Measurements from ENCODE around the gene HOXA5.

The HOXA5 gene

GRCh38 chr7:27115221-27116026, 28.1 kb downstream of the HOXA5 start (continued):
- TF ChIP-seq, protein P1, sequence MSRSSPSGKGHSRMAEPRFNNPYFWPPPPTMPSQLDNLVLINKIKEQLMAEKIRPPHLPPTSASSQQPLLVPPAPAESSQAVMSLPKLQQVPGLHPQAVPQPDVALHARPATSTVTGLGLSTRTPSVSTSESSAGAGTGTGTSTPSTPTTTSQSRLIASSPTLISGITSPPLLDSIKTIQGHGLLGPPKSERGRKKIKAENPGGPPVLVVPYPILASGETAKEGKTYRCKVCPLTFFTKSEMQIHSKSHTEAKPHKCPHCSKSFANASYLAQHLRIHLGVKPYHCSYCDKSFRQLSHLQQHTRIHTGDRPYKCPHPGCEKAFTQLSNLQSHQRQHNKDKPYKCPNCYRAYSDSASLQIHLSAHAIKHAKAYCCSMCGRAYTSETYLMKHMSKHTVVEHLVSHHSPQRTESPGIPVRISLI (tag by site-specific recombination; IDR thresholded peaks at IDR 0.05): no peak
- no peak for TF ChIP-seq ZNF48 (tag by site-specific recombination; IDR thresholded peaks at IDR 0.05)
- no peak for TF ChIP-seq ZNF19 (tag by site-specific recombination; IDR thresholded peaks at IDR 0.05; ENCODE audit: low read depth)
- peak; percentile 96 for TF ChIP-seq ZFP37 (tag by site-specific recombination; IDR thresholded peaks at IDR 0.05)
- no peak for TF ChIP-seq ZNF174 (tag by site-specific recombination; IDR thresholded peaks at IDR 0.05)
- TF ChIP-seq ZNF549 (tag by site-specific recombination; IDR thresholded peaks at IDR 0.05): no peak
- no peak for TF ChIP-seq ZNF202 (tag by site-specific recombination; IDR thresholded peaks at IDR 0.05; ENCODE audit: borderline replicate concordance)
- TF ChIP-seq ZNF223 (tag by site-specific recombination; IDR thresholded peaks at IDR 0.05): no peak
- no peak for TF ChIP-seq YY2 (tag by site-specific recombination; IDR thresholded peaks at IDR 0.05)
- TF ChIP-seq, protein P2, sequence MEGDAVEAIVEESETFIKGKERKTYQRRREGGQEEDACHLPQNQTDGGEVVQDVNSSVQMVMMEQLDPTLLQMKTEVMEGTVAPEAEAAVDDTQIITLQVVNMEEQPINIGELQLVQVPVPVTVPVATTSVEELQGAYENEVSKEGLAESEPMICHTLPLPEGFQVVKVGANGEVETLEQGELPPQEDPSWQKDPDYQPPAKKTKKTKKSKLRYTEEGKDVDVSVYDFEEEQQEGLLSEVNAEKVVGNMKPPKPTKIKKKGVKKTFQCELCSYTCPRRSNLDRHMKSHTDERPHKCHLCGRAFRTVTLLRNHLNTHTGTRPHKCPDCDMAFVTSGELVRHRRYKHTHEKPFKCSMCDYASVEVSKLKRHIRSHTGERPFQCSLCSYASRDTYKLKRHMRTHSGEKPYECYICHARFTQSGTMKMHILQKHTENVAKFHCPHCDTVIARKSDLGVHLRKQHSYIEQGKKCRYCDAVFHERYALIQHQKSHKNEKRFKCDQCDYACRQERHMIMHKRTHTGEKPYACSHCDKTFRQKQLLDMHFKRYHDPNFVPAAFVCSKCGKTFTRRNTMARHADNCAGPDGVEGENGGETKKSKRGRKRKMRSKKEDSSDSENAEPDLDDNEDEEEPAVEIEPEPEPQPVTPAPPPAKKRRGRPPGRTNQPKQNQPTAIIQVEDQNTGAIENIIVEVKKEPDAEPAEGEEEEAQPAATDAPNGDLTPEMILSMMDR (tag by site-specific recombination; IDR thresholded peaks at IDR 0.05): no peak
- no peak for TF ChIP-seq ZNF169 (tag by site-specific recombination; IDR thresholded peaks at IDR 0.05)
- no peak for TF ChIP-seq ZNF624 (tag by site-specific recombination; IDR thresholded peaks at IDR 0.05)
- no peak for TF ChIP-seq ZNF133 (tag by site-specific recombination; IDR thresholded peaks at IDR 0.05)
- peak; percentile 39; the same call in 1 of the 2 replicates for TF ChIP-seq ZSCAN4 (tag by site-specific recombination; IDR thresholded peaks at IDR 0.05)
- TF ChIP-seq, protein P3, sequence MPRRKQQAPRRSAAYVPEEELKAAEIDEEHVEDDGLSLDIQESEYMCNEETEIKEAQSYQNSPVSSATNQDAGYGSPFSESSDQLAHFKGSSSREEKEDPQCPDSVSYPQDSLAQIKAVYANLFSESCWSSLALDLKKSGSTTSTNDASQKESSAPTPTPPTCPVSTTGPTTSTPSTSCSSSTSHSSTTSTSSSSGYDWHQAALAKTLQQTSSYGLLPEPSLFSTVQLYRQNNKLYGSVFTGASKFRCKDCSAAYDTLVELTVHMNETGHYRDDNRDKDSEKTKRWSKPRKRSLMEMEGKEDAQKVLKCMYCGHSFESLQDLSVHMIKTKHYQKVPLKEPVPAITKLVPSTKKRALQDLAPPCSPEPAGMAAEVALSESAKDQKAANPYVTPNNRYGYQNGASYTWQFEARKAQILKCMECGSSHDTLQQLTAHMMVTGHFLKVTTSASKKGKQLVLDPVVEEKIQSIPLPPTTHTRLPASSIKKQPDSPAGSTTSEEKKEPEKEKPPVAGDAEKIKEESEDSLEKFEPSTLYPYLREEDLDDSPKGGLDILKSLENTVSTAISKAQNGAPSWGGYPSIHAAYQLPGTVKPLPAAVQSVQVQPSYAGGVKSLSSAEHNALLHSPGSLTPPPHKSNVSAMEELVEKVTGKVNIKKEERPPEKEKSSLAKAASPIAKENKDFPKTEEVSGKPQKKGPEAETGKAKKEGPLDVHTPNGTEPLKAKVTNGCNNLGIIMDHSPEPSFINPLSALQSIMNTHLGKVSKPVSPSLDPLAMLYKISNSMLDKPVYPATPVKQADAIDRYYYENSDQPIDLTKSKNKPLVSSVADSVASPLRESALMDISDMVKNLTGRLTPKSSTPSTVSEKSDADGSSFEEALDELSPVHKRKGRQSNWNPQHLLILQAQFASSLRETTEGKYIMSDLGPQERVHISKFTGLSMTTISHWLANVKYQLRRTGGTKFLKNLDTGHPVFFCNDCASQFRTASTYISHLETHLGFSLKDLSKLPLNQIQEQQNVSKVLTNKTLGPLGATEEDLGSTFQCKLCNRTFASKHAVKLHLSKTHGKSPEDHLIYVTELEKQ (tag by site-specific recombination; IDR thresholded peaks at IDR 0.05; ENCODE audit: borderline replicate concordance): peak; percentile 81
- TF ChIP-seq ZSCAN30 (tag by site-specific recombination; IDR thresholded peaks at IDR 0.05): peak; percentile 79
- 0 out of 2 replicates have a peak, but pooled peaks have one; percentile 31 for TF ChIP-seq ZSCAN23 (tag by site-specific recombination; IDR thresholded peaks at IDR 0.05)
- no peak for TF ChIP-seq ZNF560 (tag by site-specific recombination; IDR thresholded peaks at IDR 0.05; ENCODE audit: borderline replicate concordance)
- TF ChIP-seq ZNF23 (tag by site-specific recombination; IDR thresholded peaks at IDR 0.05; ENCODE audit: borderline replicate concordance): no peak
- TF ChIP-seq, protein P4, sequence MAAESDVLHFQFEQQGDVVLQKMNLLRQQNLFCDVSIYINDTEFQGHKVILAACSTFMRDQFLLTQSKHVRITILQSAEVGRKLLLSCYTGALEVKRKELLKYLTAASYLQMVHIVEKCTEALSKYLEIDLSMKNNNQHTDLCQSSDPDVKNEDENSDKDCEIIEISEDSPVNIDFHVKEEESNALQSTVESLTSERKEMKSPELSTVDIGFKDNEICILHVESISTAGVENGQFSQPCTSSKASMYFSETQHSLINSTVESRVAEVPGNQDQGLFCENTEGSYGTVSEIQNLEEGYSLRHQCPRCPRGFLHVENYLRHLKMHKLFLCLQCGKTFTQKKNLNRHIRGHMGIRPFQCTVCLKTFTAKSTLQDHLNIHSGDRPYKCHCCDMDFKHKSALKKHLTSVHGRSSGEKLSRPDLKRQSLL (tag by site-specific recombination; IDR thresholded peaks at IDR 0.05): no peak
- TF ChIP-seq ZBTB17 (tag by site-specific recombination; IDR thresholded peaks at IDR 0.05): peak; percentile 42; the same call in 1 of the 2 replicates
- peak; percentile 72 for TF ChIP-seq ZNF18 (tag by site-specific recombination; IDR thresholded peaks at IDR 0.05)
- TF ChIP-seq OVOL3 (tag by site-specific recombination; IDR thresholded peaks at IDR 0.05): no peak
- peak; percentile 75 for TF ChIP-seq ZNF629 (tag by site-specific recombination; IDR thresholded peaks at IDR 0.05)
- no peak for TF ChIP-seq ZNF76 (tag by site-specific recombination; IDR thresholded peaks at IDR 0.05; ENCODE audit: borderline replicate concordance, low read depth)
- no peak for TF ChIP-seq HOXA7 (CRISPR knock-in tag; IDR thresholded peaks at IDR 0.05; ENCODE audit: borderline replicate concordance)
- TF ChIP-seq ZNF530 (tag by site-specific recombination; IDR thresholded peaks at IDR 0.05; ENCODE audit: low read depth): no peak
- no peak for TF ChIP-seq ZNF585B (tag by site-specific recombination; IDR thresholded peaks at IDR 0.05)
- TF ChIP-seq ZBTB48 (tag by site-specific recombination; IDR thresholded peaks at IDR 0.05): peak; percentile 34; the same call in 1 of the 2 replicates
- TF ChIP-seq SALL2 (tag by site-specific recombination; IDR thresholded peaks at IDR 0.05; ENCODE audit: borderline replicate concordance): no peak
